ENCODE measurements around the gene STX18.

- TF ChIP-seq CTCF (IDR thresholded peaks at IDR 0.05; ENCODE audit: low read length) (no peak), EZH2phosphoT487 (IDR thresholded peaks at IDR 0.05; ENCODE audit: low read length) (no peak)
Measured at GRCh38 chr4:4394644-4395043, 147.2 kb downstream of the STX18 start.
